Measurements from ENCODE around the gene ATF4.

DNA sequence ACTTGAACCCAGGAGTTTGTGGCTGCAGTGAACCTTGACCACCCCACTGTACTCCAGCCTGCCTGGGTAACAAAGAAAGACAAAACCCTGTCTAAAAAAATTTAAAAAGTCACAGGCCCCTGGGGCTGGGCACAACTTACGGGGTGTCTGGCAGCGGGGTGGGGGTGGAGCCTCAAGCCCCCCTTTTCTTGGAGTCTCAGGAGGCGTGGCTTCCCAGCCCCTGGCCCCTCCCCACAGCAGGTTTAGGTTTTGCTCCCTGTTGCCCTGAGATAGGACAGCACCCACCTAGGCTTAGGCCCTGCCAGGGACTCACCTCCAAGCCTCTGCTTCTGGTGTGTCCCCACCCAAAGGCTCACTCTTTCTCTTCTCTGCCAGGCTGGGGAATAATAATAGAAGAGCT is 41.1 kb upstream of the ATF4 start:
- TF ChIP-seq POLR2AphosphoS5 (IDR thresholded peaks at IDR 0.05; ENCODE audit: borderline replicate concordance, low read depth, low read length) (no peak), EZH2 (IDR thresholded peaks at IDR 0.05) (no peak)

All from SK-N-MC (cell line).